Mucosa of rectum (tissue), 2 donors: ENCODE data around the gene GPRC5C.
"Not testable (repeated sequence)": the region's sequence is repeated elsewhere in the genome, so short reads cannot be mapped to it uniquely, and the experiment has no call there.

Experiments used
- H3K27ac ChIP-seq, 2 donors: one replicate each; pipeline ENCODE4 v1.7.0; 2013; ENCODE audit warnings: inconsistent platforms in 2 of 2, low read depth in 2 of 2, low read length in 2 of 2
- H3K27me3 ChIP-seq, 2 donors: one replicate each; pipeline ENCODE4 v1.7.0; 2013; ENCODE audit warnings: low read length in 2 of 2; ENCODE audit not compliant: control insufficient read depth in 2 of 2, insufficient read depth in 2 of 2
- H3K36me3 ChIP-seq, 2 donors: one replicate each; pipeline ENCODE4 v1.7.0; 2013; ENCODE audit warnings: low read length in 2 of 2; ENCODE audit not compliant: control insufficient read depth in 2 of 2, insufficient read depth in 2 of 2
- H3K4me1 ChIP-seq, 2 donors: one replicate each; pipeline ENCODE4 v1.7.0; 2013; ENCODE audit warnings: low read length in 2 of 2, mild to moderate bottlenecking in 1 of 2; ENCODE audit not compliant: control insufficient read depth in 2 of 2, insufficient read depth in 2 of 2
- H3K4me3 ChIP-seq, 2 donors: one replicate each; pipeline ENCODE4 v1.7.0; 2013; ENCODE audit warnings: low read length in 2 of 2
- H3K9ac ChIP-seq, 2 donors: one replicate each; pipeline ENCODE4 v1.7.0; 2013; ENCODE audit warnings: low read length in 2 of 2, low read depth in 1 of 2, mild to moderate bottlenecking in 1 of 2
- H3K9me3 ChIP-seq, 2 donors: one replicate each; pipeline ENCODE4 v1.7.0; 2013; ENCODE audit warnings: low read length in 2 of 2; ENCODE audit not compliant: control insufficient read depth in 2 of 2
- donor health status: healthy.
- donor health status: Normal muscosa, but diverticular disease.

GPRC5C gene

GRCh38 chr17:74484066-74484465 is 52.2 kb downstream of the GPRC5C start:
- Histone ChIP-seq H3K27me3 (no peaks in the 10 kb centered on the region), H3K36me3 (no peaks in the 10 kb centered on the region), H3K4me3 (no peak overlapping the region), H3K9me3 (no peaks in the 10 kb centered on the region), H3K27ac (no peak overlapping the region), H3K4me1 (no peaks in the 10 kb centered on the region), H3K9ac (no peak overlapping the region)

- Histone ChIP-seq H3K27ac (no peak overlapping the region), H3K9me3 (no peaks in the 10 kb centered on the region), H3K4me1 (no peaks in the 10 kb centered on the region), H3K27me3 (no peaks in the 10 kb centered on the region), H3K4me3 (no peak overlapping the region), H3K9ac (no peak overlapping the region), H3K36me3 (no peaks in the 10 kb centered on the region)
These were observed 53.3 kb downstream of the GPRC5C start for GRCh38 chr17:74485022-74485743.

GRCh38 chr17:74485841-74486240 is 54.0 kb downstream of the GPRC5C start:
- no peak overlapping the region for H3K4me3 ChIP-seq
- no peaks in the 10 kb centered on the region for H3K4me1 ChIP-seq
- no peak overlapping the region for H3K27ac ChIP-seq
- H3K36me3 ChIP-seq, result no peaks in the 10 kb centered on the region
- H3K27me3 ChIP-seq, result no peaks in the 10 kb centered on the region
- H3K9me3 ChIP-seq, result no peaks in the 10 kb centered on the region
- H3K9ac ChIP-seq, result no peak overlapping the region

GRCh38 chr17:74488276-74488675 is 56.4 kb downstream of the GPRC5C start:
- not testable (repeated sequence) for H3K9ac ChIP-seq, H3K4me1 ChIP-seq, H3K27ac ChIP-seq, H3K9me3 ChIP-seq, H3K36me3 ChIP-seq, H3K4me3 ChIP-seq, H3K27me3 ChIP-seq

- Histone ChIP-seq H3K27me3 (no peaks in the 10 kb centered on the region), H3K36me3 (no peaks in the 10 kb centered on the region), H3K4me1 (no peaks in the 10 kb centered on the region), H3K4me3 (no peak overlapping the region), H3K9ac (no peak overlapping the region), H3K27ac (no peak overlapping the region), H3K9me3 (no peaks in the 10 kb centered on the region)
These were observed 58.8 kb downstream of the GPRC5C start for GRCh38 chr17:74490716-74491115.

- H3K27ac ChIP-seq, result no peak overlapping the region
- no peak overlapping the region for H3K4me3 ChIP-seq
These were observed 59.7 kb downstream of the GPRC5C start for GRCh38 chr17:74491626-74492025.

GRCh38 chr17:74493331-74493833 is 61.5 kb downstream of the GPRC5C start:
- H3K27ac ChIP-seq, result no peak overlapping the region
- H3K9ac ChIP-seq, result peak overlapping the region in 1 of 2 donors; percentile 8
- no peaks in the 10 kb centered on the region for H3K27me3 ChIP-seq
- no peaks in the 10 kb centered on the region for H3K4me1 ChIP-seq
- H3K4me3 ChIP-seq, result no peak overlapping the region
- no peaks in the 10 kb centered on the region for H3K36me3 ChIP-seq
- H3K9me3 ChIP-seq, result no peaks in the 10 kb centered on the region

More at GRCh38 chr17:74491626-74492025, 59.7 kb downstream of the GPRC5C start:
- H3K9ac ChIP-seq, result no peak overlapping the region
- H3K36me3 ChIP-seq, result no peaks in the 10 kb centered on the region
- no peaks in the 10 kb centered on the region for H3K9me3 ChIP-seq
- no peaks in the 10 kb centered on the region for H3K27me3 ChIP-seq
- no peaks in the 10 kb centered on the region for H3K4me1 ChIP-seq
